ENCODE measurements around the gene SLC35F3.
"Not testable (repeated sequence)": the region's sequence is repeated elsewhere in the genome, so short reads cannot be mapped to it uniquely, and the experiment has no call there.

SLC35F3 gene

GRCh38 chr1:234289538-234290305 is 385.2 kb downstream of the SLC35F3 start:
- DNase-seq (ENCODE audit: low spot score) = no peak

GRCh38 chr1:234292011-234292410 is 387.5 kb downstream of the SLC35F3 start:
- DNase-seq (ENCODE audit: low spot score) = no peak

- no peak for DNase-seq (ENCODE audit: low spot score)
Observed at GRCh38 chr1:234292548-234292947, 388.1 kb downstream of the SLC35F3 start.

DNA sequence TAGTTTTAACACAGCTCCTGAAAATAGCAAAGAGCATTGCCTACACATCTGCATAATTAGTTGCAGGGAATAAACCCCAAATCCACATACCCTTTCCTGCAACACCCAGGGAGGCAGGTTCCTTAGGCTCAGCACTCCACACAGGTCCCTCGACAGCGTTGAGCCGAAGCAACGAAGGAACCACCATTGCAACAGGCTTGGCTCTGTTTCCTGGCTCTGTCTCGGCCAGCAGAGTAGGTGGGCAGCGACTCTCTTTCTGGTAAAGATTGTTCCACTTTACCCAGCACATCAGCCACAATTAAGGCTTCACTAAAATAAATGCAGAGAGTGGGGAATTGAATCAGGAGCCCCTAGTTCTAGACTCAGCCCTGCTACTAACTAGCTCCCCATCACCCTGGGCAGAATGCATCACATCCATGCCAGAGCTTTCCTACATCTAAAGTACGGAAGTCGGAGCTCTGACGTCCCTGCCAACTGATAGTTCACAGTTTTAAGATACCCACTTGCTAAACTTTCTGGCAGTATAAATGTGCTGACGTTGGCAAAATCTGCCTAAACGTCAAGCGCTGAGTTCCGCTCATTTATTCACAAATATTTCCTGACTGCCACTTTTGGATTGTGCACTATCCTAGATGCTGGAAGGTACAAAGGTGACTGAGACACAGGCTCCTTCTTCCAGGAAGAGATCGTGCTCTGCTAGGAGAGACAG is 389.8 kb downstream of the SLC35F3 start:
- no peak for DNase-seq (ENCODE audit: low spot score)

DNA sequence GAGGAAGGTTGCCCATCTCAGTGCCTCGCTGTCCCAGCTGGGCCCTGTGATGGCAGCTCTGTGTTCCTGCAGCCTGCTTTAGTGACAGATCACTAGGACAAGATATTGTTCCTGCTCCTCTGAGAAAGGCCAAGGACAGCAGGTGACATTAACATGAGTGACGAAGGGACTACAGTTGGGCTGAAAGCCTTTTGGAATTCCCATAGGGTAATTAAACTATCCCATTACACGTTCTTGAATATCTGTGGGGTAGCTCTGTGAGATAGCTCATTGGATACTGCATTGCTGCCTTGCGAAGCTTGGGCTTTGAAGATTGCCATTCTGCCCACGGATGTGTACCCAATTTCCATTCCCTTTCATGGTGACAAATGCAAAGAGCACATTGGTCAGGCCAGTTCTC is 390.6 kb downstream of the SLC35F3 start:
- DNase-seq (ENCODE audit: low spot score) = no peak

DNA sequence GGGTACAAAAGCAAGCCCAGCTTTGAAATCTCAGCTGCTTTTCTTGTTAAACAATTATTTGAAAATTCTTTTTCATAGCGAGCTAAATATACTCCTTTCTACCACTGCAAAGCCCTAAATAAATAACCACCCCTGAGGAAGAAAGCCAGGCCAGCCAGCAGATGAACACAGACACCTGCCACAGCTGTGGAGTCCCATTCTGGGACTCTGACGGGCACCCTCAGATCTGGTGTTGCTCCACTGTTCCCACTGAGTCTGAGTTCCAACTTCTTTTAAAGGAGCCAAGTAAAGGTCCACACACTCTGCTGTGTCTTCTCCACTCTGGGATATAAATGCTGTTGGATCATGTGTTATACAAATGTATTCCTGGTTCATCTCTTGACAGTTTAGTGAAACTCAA is 391.1 kb downstream of the SLC35F3 start:
- no peak for DNase-seq (ENCODE audit: low spot score)

GRCh38 chr1:234296496-234296895 is 392.0 kb downstream of the SLC35F3 start:
- no peak for DNase-seq (ENCODE audit: low spot score)

DNA sequence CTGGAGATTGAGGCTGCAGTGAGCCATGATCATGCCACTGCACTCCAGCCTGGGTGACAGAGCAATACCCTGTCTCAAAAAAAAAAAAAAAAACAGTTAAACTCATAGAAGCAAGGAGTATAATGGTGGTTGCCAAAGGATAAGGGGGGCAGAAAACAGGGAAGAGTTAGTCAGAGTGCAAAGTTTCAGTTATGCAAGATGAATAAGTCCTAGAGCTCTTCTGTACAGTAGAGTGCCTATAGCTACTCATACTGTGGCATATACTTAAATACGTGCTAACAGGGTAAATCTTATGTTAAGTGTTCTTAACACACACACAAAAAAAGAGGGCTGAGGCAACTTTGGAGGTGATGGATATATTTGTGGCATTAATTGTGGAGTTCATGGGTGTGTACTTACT is 393.2 kb downstream of the SLC35F3 start:
- no peak for DNase-seq (ENCODE audit: low spot score)

GRCh38 chr1:234300096-234300495 is 395.6 kb downstream of the SLC35F3 start:
- DNase-seq (ENCODE audit: low spot score) = no peak

GRCh38 chr1:234301663-234302062 is 397.2 kb downstream of the SLC35F3 start:
- not testable (repeated sequence) for DNase-seq (ENCODE audit: low spot score)

DNA sequence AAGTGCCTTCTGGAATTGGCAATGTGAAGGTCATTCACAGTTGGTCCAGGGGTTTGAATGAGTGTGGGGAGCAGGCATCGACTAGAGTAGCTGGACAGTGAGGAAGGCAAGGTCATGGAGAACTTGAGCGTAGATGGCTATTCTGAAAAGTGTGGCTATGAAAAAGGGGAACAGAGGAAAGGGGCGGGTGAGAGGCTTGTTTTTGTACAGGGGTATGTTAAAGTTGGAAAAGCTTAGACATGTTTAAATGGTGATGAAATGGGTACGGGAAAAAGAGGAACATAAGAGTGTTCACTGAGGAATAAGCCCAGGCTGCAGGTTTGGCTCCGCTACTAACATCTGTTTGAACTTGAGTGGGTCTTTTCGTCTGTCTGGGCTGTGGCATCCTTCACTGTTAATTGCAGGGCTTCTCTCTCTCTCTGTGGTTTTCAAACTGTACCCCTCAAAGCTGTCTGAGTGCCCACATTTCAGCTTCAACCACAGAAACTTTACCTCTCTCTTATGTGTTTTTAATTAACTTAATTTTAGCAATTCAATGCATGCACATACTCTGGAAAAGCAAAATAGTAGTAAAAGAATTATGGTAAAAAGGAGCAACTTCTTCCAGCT is 398.0 kb downstream of the SLC35F3 start:
- DNase-seq (ENCODE audit: low spot score) = no peak

- no peak for DNase-seq (ENCODE audit: low spot score)
Observed at GRCh38 chr1:234303231-234303630, 398.8 kb downstream of the SLC35F3 start.

DNA sequence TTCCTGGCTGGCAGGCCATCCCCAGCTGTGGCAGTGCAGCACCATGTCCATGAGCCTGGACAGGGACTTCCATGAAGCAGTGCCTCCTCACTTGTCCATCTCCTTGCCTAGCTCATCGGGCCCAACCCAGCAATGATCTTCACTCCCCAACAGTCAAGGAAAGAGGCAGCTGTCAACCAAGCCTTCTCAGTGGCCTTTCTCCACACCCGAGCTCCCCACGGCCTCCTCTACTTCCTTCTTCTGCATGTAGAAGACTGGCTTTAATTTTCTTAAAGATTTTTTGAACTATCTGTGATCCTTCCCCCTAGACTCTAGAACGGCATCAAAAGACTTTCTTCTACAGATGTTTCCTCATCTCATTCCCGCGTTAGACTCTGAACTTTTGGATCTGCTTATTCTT is 403.2 kb downstream of the SLC35F3 start:
- no peak for DNase-seq (ENCODE audit: low spot score)

- DNase-seq (ENCODE audit: low spot score) = no peak
Observed at GRCh38 chr1:234309243-234309597, 404.7 kb downstream of the SLC35F3 start.

GRCh38 chr1:234309598-234310459 is 405.4 kb downstream of the SLC35F3 start:
- peak; percentile 56 for DNase-seq (ENCODE audit: low spot score)

DNA sequence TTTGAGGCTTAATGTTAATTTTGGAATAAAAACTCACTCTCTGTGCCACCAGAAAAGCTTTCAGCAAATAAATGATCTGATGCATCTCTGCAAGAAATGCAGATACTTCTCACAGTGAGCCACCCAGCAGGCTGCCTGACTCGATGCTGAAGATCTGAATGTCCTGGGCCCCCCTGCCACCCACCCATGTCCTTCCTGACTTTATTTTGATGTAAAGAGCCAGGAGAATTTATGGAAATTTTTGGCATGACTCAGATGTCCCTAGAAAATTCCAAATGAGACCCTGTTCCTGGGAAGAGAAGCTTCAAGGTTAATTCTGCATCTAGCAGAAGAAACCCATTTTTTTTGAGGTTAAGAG is 406.0 kb downstream of the SLC35F3 start:
- DNase-seq (ENCODE audit: low spot score) = no peak

GRCh38 chr1:234311414-234311813 is 406.9 kb downstream of the SLC35F3 start:
- no peak for DNase-seq (ENCODE audit: low spot score)

DNA sequence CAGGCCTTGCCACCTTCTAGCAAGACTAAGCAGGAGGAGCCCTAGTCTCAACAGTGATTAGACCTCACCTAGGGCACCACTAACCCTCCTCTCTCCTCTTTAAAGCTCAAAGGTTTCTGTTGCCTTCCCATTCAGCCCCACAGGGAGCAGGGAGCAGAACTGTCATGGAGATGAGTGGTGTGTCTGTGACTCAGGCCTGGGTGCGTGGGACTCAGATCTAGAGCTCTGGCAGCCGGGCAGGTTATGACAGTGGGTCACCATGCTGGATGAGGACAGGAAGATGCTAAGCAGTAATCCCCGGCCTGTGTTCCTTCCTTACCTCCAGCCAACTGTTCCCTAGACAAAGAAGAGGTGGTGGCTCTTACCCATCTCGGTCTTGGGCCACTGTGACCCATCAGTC is 408.7 kb downstream of the SLC35F3 start:
- no peak for DNase-seq (ENCODE audit: low spot score)

DNA sequence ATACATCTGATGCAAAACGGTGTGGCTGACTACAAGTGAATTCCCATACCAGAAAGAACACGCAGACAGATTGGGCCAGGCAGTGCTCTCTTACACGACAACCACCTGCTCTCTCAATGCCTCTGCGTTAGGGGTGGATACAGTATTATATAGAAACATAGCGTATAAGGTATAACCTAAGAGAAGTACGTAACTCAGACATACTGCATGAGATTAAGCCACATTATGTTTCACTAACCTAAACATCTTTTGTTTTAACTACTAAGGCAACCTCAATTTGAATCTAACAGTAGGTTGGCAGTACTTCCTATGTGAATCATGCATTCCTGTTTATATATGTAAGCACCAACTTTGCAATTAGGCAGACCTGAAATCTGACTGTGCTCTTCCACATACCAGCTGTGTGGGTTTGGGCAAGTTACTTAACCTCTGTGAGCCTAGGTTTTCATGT is 410.6 kb downstream of the SLC35F3 start:
- DNase-seq (ENCODE audit: low spot score) = no peak

GRCh38 chr1:234315588-234315987 is 411.1 kb downstream of the SLC35F3 start:
- no peak for DNase-seq (ENCODE audit: low spot score)

GRCh38 chr1:234316486-234316885 is 412.0 kb downstream of the SLC35F3 start:
- no peak for DNase-seq (ENCODE audit: low spot score)

DNA sequence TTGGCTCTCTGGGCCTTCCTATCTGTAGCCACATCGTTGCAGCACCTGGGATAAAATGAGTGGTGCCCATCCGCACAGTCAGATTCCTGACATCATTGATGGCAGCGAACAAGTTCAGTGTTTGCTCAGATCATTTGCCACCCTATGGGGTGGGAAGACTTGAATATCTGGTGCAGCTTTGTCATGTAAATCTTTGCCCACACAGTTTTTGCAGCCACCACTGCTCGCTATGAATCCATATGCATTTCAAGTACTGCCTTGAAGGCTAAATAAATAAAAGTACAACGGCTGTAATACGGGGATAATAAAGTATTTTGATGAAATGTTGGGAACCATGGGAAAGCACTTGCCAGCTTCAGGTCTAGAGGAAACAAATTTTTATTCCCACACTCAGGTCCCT is 412.5 kb downstream of the SLC35F3 start:
- no peak for DNase-seq (ENCODE audit: low spot score)
